ENCODE measurements around the gene PDE6C. TPM values are rescaled to one million over a fixed set of nuclear protein-coding genes. Genes with fewer than 3 reads are reported as not detected.

PDE6C gene
- not detected for total RNA-seq

DNA sequence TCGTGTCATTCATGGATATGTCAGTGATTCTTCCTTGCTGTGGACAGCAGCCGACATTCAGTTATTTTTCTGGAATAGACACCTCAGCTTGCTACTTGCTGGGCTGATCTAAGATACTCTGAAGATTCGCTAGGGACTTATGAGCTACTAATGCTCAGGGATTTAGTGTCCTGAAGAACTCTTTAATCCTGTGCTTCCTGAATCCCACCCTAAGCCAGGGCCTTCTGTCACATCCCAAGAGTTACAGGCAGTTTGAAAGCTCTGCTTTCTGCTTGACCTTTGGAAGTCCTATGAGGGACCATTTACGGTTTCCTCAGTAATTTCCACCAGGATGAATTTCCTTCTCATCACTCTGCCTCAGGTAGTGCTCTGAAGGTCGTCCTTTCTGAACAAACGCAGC is at the start of gene PDE6C:
Gene PDE6C (plus strand): TSS at position 227 of the 400 bp plus-strand sequence. CDS start 189 bp downstream, outside the sequence.
- no peaks in the 10 kb centered on the region for H3K36me3 ChIP-seq
- no peaks in the 10 kb centered on the region for H3K4me1 ChIP-seq
- TF ChIP-seq POLR2A (IDR thresholded peaks at IDR 0.05) (no peak), EP300 (IDR thresholded peaks at IDR 0.05) (no peak)
- TF ChIP-seq, protein P1, sequence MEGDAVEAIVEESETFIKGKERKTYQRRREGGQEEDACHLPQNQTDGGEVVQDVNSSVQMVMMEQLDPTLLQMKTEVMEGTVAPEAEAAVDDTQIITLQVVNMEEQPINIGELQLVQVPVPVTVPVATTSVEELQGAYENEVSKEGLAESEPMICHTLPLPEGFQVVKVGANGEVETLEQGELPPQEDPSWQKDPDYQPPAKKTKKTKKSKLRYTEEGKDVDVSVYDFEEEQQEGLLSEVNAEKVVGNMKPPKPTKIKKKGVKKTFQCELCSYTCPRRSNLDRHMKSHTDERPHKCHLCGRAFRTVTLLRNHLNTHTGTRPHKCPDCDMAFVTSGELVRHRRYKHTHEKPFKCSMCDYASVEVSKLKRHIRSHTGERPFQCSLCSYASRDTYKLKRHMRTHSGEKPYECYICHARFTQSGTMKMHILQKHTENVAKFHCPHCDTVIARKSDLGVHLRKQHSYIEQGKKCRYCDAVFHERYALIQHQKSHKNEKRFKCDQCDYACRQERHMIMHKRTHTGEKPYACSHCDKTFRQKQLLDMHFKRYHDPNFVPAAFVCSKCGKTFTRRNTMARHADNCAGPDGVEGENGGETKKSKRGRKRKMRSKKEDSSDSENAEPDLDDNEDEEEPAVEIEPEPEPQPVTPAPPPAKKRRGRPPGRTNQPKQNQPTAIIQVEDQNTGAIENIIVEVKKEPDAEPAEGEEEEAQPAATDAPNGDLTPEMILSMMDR (IDR thresholded peaks at IDR 0.05), result no peak
- no peak within 1 kb of the TSS for H3K27ac ChIP-seq
- H3K4me3 ChIP-seq, result no peak within 1 kb of the TSS
- no peak for DNase-seq (ENCODE audit: low spot score in 2 of 2)
- no peaks in the 10 kb centered on the region for H3K9me3 ChIP-seq
- 72 to 75% methylated on average over 6 of the region's 6 CpGs for WGBS, 2 donors
- H3K27me3 ChIP-seq, result no peaks in the 10 kb centered on the region

DNA sequence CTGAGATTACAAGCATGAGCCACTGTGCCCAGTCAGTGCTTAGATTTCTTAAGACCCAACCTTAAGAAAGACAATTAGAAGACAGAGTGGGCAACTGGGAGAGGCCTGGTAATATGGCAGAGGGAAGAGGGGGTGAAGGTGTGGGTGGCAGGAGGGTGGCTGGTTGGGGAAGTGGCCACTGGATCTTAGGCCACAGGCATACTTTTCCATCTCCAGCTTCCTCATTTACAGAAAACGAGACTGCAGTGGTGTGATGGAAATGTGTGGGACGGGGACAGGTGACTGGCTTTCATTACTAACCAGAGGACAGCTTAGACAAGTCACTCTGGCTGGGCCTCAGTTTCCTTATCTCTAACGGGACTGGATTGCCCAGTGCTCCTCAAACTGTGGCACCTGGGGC is 46.9 kb upstream of the PDE6C start:
- WGBS, 2 donors, result 78% methylated on average over 3 of the region's 3 CpGs
- no peak overlapping the region for H3K4me3 ChIP-seq
- peaks cover 0 to 48% of the 10 kb centered on the region in 2 donors for H3K27me3 ChIP-seq
- no peaks in the 10 kb centered on the region for H3K36me3 ChIP-seq
- TF ChIP-seq EP300 (IDR thresholded peaks at IDR 0.05) (no peak), POLR2A (IDR thresholded peaks at IDR 0.05) (no peak)
- TF ChIP-seq, protein P1 (IDR thresholded peaks at IDR 0.05), result no peak
- H3K9me3 ChIP-seq, result no peaks in the 10 kb centered on the region
- no peak overlapping the region for H3K27ac ChIP-seq
- H3K4me1 ChIP-seq, result peaks cover 0 to 25% (median 1%) of the 10 kb centered on the region in 4 donors
- no peak for DNase-seq (ENCODE audit: low spot score in 2 of 2)

DNA sequence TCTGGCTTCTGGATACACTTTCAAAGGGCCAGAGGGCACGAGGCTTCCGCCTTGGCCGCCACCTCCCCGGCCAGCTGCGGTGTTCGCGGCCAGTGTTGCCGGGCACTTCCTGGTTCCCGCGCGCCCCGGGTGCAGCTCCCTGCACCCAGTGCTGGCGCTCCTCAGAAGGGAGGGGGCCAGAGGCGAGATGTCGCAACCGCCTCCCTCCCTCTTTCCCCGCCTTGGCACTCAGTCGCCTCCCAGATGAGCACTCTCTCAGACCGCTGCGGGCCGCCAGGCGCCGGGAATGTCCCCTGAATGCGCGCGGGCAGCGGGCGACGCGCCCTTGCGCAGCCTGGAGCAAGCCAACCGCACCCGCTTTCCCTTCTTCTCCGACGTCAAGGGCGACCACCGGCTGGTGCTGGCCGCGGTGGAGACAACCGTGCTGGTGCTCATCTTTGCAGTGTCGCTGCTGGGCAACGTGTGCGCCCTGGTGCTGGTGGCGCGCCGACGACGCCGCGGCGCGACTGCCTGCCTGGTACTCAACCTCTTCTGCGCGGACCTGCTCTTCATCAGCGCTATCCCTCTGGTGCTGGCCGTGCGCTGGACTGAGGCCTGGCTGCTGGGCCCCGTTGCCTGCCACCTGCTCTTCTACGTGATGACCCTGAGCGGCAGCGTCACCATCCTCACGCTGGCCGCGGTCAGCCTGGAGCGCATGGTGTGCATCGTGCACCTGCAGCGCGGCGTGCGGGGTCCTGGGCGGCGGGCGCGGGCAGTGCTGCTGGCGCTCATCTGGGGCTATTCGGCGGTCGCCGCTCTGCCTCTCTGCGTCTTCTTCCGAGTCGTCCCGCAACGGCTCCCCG is 45.7 kb upstream of the PDE6C start, which contains the start of gene FFAR4:
Gene FFAR4 (plus strand): TSS at position 231 of the 842 bp plus-strand sequence. CDS start 56 bp downstream, at position 287.
- Histone ChIP-seq H3K27me3 (peaks cover 0 to 48% of the 10 kb centered on the region in 2 donors), H3K4me3 (peak within 1 kb of the TSS in 3 of 4 donors; percentile 7 to 45 (median 29)), H3K36me3 (no peaks in the 10 kb centered on the region), H3K4me1 (peaks cover 0 to 25% (median 1%) of the 10 kb centered on the region in 4 donors), H3K27ac (no peak within 1 kb of the TSS), H3K9me3 (no peaks in the 10 kb centered on the region)
- 1 to 2% methylated on average over 34 to 37 of the region's 85 CpGs for WGBS, 2 donors
- TF ChIP-seq POLR2A (IDR thresholded peaks at IDR 0.05), result no peak
- peak in 1 of 2 donors; percentile 33 for TF ChIP-seq EP300 (IDR thresholded peaks at IDR 0.05)
- no peak for DNase-seq (ENCODE audit: low spot score in 2 of 2)

DNA sequence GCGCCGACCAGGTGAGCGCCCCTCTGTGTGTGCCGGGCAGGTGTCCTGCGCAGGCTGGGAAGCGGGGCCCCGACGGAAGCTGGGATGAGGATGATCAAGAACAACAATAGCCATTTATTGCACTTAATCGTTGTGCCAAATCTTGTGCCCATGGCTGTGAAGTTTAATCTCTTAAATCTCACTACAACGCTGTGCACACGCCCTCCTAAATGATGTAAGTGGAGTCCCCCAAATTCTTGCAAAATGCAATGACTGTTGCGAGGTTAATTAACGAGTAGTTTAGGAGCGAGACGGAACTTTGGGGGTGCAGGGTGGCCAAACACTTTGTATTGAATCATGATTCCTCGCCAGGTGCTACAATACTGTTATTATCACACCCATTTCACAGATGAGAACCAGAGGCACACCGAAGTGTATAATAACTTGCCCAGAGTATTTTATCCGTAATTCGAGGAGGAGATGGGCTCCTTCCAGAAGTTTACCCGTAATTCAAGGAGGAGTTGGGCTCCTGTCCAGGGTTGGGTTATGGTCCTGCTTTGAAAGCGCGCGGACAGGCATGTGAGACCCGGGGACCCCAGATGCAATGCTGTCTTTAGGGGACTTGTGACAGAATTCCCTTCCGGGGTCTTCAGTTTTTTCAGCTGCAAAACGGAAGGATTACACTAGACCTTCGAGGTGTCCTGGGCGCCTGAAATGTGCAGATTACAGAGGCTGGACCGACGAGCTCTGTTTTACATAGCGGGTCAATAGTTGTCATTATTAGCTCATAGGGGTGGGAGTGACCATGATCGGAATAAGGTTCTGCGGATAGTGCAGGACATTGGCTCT is 44.8 kb upstream of the PDE6C start:
- Histone ChIP-seq H3K4me1 (peaks cover 0 to 25% (median 1%) of the 10 kb centered on the region in 4 donors), H3K27me3 (peaks cover 0 to 48% of the 10 kb centered on the region in 2 donors), H3K9me3 (no peaks in the 10 kb centered on the region), H3K4me3 (peak overlapping the region in 3 of 4 donors; percentile 7 to 45 (median 29)), H3K27ac (no peak overlapping the region), H3K36me3 (no peaks in the 10 kb centered on the region)
- TF ChIP-seq, protein P1 (IDR thresholded peaks at IDR 0.05), result no peak
- no peak for TF ChIP-seq POLR2A (IDR thresholded peaks at IDR 0.05)
- TF ChIP-seq EP300 (IDR thresholded peaks at IDR 0.05), result no peak
- DNase-seq (ENCODE audit: low spot score in 2 of 2), result no peak
- WGBS, 2 donors, result 10 to 15% methylated on average over 25 to 32 of the region's 33 CpGs

DNA sequence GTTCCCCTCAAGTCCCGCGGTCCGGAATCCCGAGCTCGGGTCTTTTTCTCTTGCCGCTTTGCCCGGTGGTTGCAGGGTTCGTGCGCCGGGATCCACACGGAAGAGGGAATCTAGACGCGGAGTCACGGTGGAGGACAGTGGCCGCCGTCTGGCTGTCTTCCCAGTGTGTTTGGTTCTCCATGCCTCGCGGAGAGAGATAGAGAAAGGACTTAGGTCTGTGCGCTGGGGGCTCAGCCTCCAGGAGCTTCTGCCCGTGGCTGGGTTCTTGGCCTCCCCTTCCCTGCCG is 44.3 kb upstream of the PDE6C start:
- TF ChIP-seq POLR2A (IDR thresholded peaks at IDR 0.05) (no peak), EP300 (IDR thresholded peaks at IDR 0.05) (no peak)
- TF ChIP-seq, protein P1 (IDR thresholded peaks at IDR 0.05), result no peak
- H3K4me3 ChIP-seq, result peak overlapping the region in 1 of 4 donors; percentile 45
- peaks cover 0 to 48% of the 10 kb centered on the region in 2 donors for H3K27me3 ChIP-seq

More for the DNA sequence above, 44.3 kb upstream of the PDE6C start:
- WGBS, 2 donors, result 7 to 11% methylated on average over 21 of the region's 21 CpGs
- no peak overlapping the region for H3K27ac ChIP-seq
- H3K9me3 ChIP-seq, result no peaks in the 10 kb centered on the region
- DNase-seq (ENCODE audit: low spot score in 2 of 2), result no peak
- H3K36me3 ChIP-seq, result no peaks in the 10 kb centered on the region
- peaks cover 0 to 25% (median 1%) of the 10 kb centered on the region in 4 donors for H3K4me1 ChIP-seq

Data from tibial nerve (tissue), 4 donors.